Activated CD8-positive, alpha-beta memory T cell treated with anti-CD3 and anti-CD28 coated beads for 4 hours (primary cell): Measurements from ENCODE around the gene PARP6.

Experiments
- DNase-seq, 2 donors: peaks; one replicate each; pipeline ENCODE4 v3.0.0-alpha.2; 2020; ENCODE audit warnings: low read depth in 2 of 2

PARP6 gene

GRCh38 chr15:72231833-72232478 lies 40.4 kb downstream of the PARP6 start:
- DNase-seq, result no peak

GRCh38 chr15:72231066-72231832 lies 41.1 kb downstream of the PARP6 start, which contains the start of gene PKM:
Gene PKM, minus strand, starts transcription at chr15:72231190. Its CDS starts 12,093 bp downstream, at chr15:72219097.
- peak; percentile 90 for DNase-seq

GRCh38 chr15:72230197-72231065 lies 41.9 kb downstream of the PARP6 start:
- peak; percentile 71 to 75 for DNase-seq

GRCh38 chr15:72229947-72230196 lies 42.5 kb downstream of the PARP6 start:
- no peak for DNase-seq

- DNase-seq, result peak in 1 of 2 donors; percentile 10
Measured at GRCh38 chr15:72229076-72229946, 43.0 kb downstream of the PARP6 start.

GRCh38 chr15:72227720-72228119 lies 44.6 kb downstream of the PARP6 start:
- no peak for DNase-seq

- peak in 1 of 2 donors; percentile 18 for DNase-seq
Measured at GRCh38 chr15:72227192-72227586, 45.2 kb downstream of the PARP6 start.

GRCh38 chr15:72223278-72223677 lies 49.1 kb downstream of the PARP6 start:
- DNase-seq, result no peak

- DNase-seq, result no peak
Measured at GRCh38 chr15:72222393-72222792, 50.0 kb downstream of the PARP6 start.

- no peak for DNase-seq
Measured at GRCh38 chr15:72220687-72221086, 51.7 kb downstream of the PARP6 start.

- DNase-seq, result no peak
Measured at GRCh38 chr15:72217216-72217615, 55.1 kb downstream of the PARP6 start.

GRCh38 chr15:72216079-72216478 lies 56.3 kb downstream of the PARP6 start:
- DNase-seq, result no peak

GRCh38 chr15:72207558-72208085 lies 64.7 kb downstream of the PARP6 start:
- DNase-seq, result no peak

GRCh38 chr15:72206677-72207000 lies 65.7 kb downstream of the PARP6 start:
- DNase-seq, result no peak

- DNase-seq, result no peak
Measured at GRCh38 chr15:72205896-72206676, 66.3 kb downstream of the PARP6 start.

- DNase-seq, result no peak
Measured at GRCh38 chr15:72205273-72205672, 67.1 kb downstream of the PARP6 start.

- DNase-seq, result no peak
Measured at GRCh38 chr15:72203507-72203837, 68.9 kb downstream of the PARP6 start.

GRCh38 chr15:72202801-72203506 lies 69.4 kb downstream of the PARP6 start:
- no peak for DNase-seq

GRCh38 chr15:72202302-72202701 lies 70.1 kb downstream of the PARP6 start:
- DNase-seq, result no peak

- no peak for DNase-seq
Measured at GRCh38 chr15:72201391-72201921, 70.9 kb downstream of the PARP6 start.
